Stimulated activated CD4-positive, alpha-beta T cell treated with anti-CD3 and anti-CD28 coated beads, TNF-alpha, amount 100 ng/mL, for 1 hour (primary cell): Measurements from ENCODE around the gene ZSCAN20.

Experiments used
- DNase-seq, 3 donors: peaks; one replicate each; pipeline ENCODE4 v3.0.0-alpha.2; 2020; ENCODE audit warnings: low read depth in 3 of 3, low spot score in 1 of 3

The ZSCAN20 gene

GRCh38 chr1:33443080-33443704 lies 29.3 kb upstream of the ZSCAN20 start:
- DNase-seq: no peak

- DNase-seq: no peak
These were observed 28.7 kb upstream of the ZSCAN20 start for GRCh38 chr1:33443705-33444180.

GRCh38 chr1:33445108-33445507 lies 27.3 kb upstream of the ZSCAN20 start:
- no peak for DNase-seq

- no peak for DNase-seq
These were observed 25.9 kb upstream of the ZSCAN20 start for GRCh38 chr1:33446590-33446989.

GRCh38 chr1:33454646-33455282 lies 17.7 kb upstream of the ZSCAN20 start:
- no peak for DNase-seq

- no peak for DNase-seq
These were observed 16.6 kb upstream of the ZSCAN20 start for GRCh38 chr1:33455539-33456501.

GRCh38 chr1:33456502-33456886 lies 16.0 kb upstream of the ZSCAN20 start:
- DNase-seq: no peak

GRCh38 chr1:33459691-33460090 lies 12.8 kb upstream of the ZSCAN20 start:
- DNase-seq: no peak

- DNase-seq: no peak
These were observed 12.3 kb upstream of the ZSCAN20 start for GRCh38 chr1:33460144-33460543.

GRCh38 chr1:33460947-33461629 lies 11.4 kb upstream of the ZSCAN20 start:
- DNase-seq: no peak

- no peak for DNase-seq
These were observed 9.9 kb upstream of the ZSCAN20 start for GRCh38 chr1:33462405-33463164.

GRCh38 chr1:33464552-33464951 lies 7.9 kb upstream of the ZSCAN20 start:
- DNase-seq: no peak

GRCh38 chr1:33465316-33465715 lies 7.1 kb upstream of the ZSCAN20 start:
- DNase-seq: no peak

GRCh38 chr1:33466159-33466558 lies 6.3 kb upstream of the ZSCAN20 start:
- no peak for DNase-seq

GRCh38 chr1:33468011-33468410 lies 4.4 kb upstream of the ZSCAN20 start:
- no peak for DNase-seq

- no peak for DNase-seq
These were observed 3.9 kb upstream of the ZSCAN20 start for GRCh38 chr1:33468531-33468930.

GRCh38 chr1:33468967-33469366 lies 3.5 kb upstream of the ZSCAN20 start:
- no peak for DNase-seq

- no peak for DNase-seq
These were observed 2.8 kb upstream of the ZSCAN20 start for GRCh38 chr1:33469691-33470090.

GRCh38 chr1:33470495-33471012 lies 1.9 kb upstream of the ZSCAN20 start:
- peak; percentile 14 to 31 (median 15) for DNase-seq

GRCh38 chr1:33471416-33471815 lies 1.0 kb upstream of the ZSCAN20 start:
- DNase-seq: no peak
